Mesendoderm (in vitro differentiated cells): Measurements from ENCODE around the gene RIMS1.

Source experiments
- DNase-seq: peaks from one replicate; pipeline ENCODE4 v3.0.0; 2013
- H2AK5ac ChIP-seq: 2 replicates; pipeline ENCODE4 v1.6.1; 2013; ENCODE audit warnings: low read length, inconsistent platforms
- H2BK120ac ChIP-seq: 2 replicates; pipeline ENCODE4 v1.6.1; 2013; ENCODE audit warnings: low read depth, mild to moderate bottlenecking, low read length, moderate library complexity, mixed read lengths
- H2BK15ac ChIP-seq: replicated peaks from 2 replicates; pipeline ENCODE4 v1.6.1; 2013; ENCODE audit warnings: low read depth, mild to moderate bottlenecking, moderate library complexity
- H2BK5ac ChIP-seq: 2 replicates; pipeline ENCODE4 v1.6.1; 2013; ENCODE audit warnings: low read length, inconsistent platforms
- H3K18ac ChIP-seq: 2 replicates; pipeline ENCODE4 v1.6.1; 2013; ENCODE audit warnings: mild to moderate bottlenecking, low read length, mixed read lengths
- H3K23ac ChIP-seq: one replicate; pipeline ENCODE4 v1.6.1; 2013; ENCODE audit warnings: low read length
- H3K27ac ChIP-seq: 2 replicates; pipeline ENCODE4 v1.5.1; 2013; ENCODE audit warnings: low read depth, mild to moderate bottlenecking, inconsistent platforms, low read length, moderate library complexity
- H3K27me3 ChIP-seq: 2 replicates; pipeline ENCODE4 v1.6.1; 2013; ENCODE audit warnings: low read length, control low read depth, mild to moderate bottlenecking, inconsistent platforms; ENCODE audit not compliant: insufficient read depth, poor library complexity
- H3K36me3 ChIP-seq: 2 replicates; pipeline ENCODE4 v1.6.1; 2013; ENCODE audit warnings: low read length, inconsistent platforms; ENCODE audit not compliant: control insufficient read depth, insufficient read depth
- H3K4ac ChIP-seq: one replicate; pipeline ENCODE4 v1.6.1; 2013; ENCODE audit warnings: low read depth, mild to moderate bottlenecking, low read length, moderate library complexity
- H3K4me1 ChIP-seq: 2 replicates; pipeline ENCODE4 v1.6.1; 2013; ENCODE audit warnings: low read depth, low read length, inconsistent platforms; ENCODE audit not compliant: control insufficient read depth
- H3K4me2 ChIP-seq: 2 replicates; pipeline ENCODE4 v1.6.1; 2013; ENCODE audit warnings: low read length
- H3K4me3 ChIP-seq: 2 replicates; pipeline ENCODE4 v1.5.1; 2013; ENCODE audit warnings: mild to moderate bottlenecking, low read length
- H3K56ac ChIP-seq: one replicate; pipeline ENCODE4 v1.6.1; 2013; ENCODE audit warnings: low read length
- H3K79me1 ChIP-seq: 2 replicates; pipeline ENCODE4 v1.6.1; 2013; ENCODE audit warnings: low read length, inconsistent platforms
- H3K79me2 ChIP-seq: 2 replicates; pipeline ENCODE4 v1.6.1; 2013; ENCODE audit warnings: mild to moderate bottlenecking, low read length; ENCODE audit not compliant: control insufficient read depth, insufficient read depth
- H3K9ac ChIP-seq: 2 replicates; pipeline ENCODE4 v1.6.1; 2013; ENCODE audit warnings: low read length, inconsistent platforms
- H4K5ac ChIP-seq: one replicate; pipeline ENCODE4 v1.6.1; 2013; ENCODE audit warnings: low read length
- H4K8ac ChIP-seq: one replicate; pipeline ENCODE4 v1.6.1; 2013; ENCODE audit warnings: low read depth, mild to moderate bottlenecking, control low read depth, low read length, moderate library complexity
- WGBS: extraction: QIAGEN DNeasy Blood & Tissue Kit; methylation state at CpG from one replicate; pipeline ENCODE4 v1.1.7; 2013; ENCODE audit warnings: low lambda C conversion rate, missing lambda C conversion rate; ENCODE audit not compliant: insufficient coverage; ENCODE audit errors: extremely low coverage; 5-methylcytosine and 5-hydroxymethylcytosine counted together

RIMS1 gene

DNA sequence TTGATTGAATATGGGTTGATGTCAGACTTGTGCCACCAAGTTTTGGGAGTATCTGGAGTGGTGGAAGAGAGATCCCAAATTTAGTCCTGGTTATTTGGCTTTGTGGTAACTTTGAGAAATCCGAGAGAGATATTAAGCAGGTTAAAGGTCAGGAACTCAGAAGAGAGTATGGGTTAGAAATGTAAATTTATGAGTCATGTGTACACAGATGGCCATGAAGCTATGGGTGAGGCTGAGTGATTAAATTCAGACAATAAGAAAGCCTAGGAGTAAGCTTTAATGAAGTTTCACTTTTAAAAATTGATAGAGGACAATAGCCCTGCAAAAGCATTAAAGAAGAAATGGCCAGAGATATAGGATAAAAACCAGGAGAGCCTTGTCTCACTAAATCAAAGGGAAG is 14.3 kb downstream of the RIMS1 start:
- Histone ChIP-seq H3K4me3 (no peak overlapping the region), H3K79me1 (no peaks in the 10 kb centered on the region), H3K27me3 (no peaks in the 10 kb centered on the region), H3K23ac (no peak overlapping the region), H2BK5ac (no peak overlapping the region), H2BK120ac (no peak overlapping the region), H3K79me2 (no peaks in the 10 kb centered on the region), H4K5ac (no peak overlapping the region), H2AK5ac (no peak overlapping the region), H2BK15ac (no peak overlapping the region), H3K4ac (no peak overlapping the region), H3K36me3 (no peaks in the 10 kb centered on the region), H3K4me1 (no peaks in the 10 kb centered on the region), H3K18ac (no peak overlapping the region), H3K56ac (no peak overlapping the region), H4K8ac (no peak overlapping the region), H3K9ac (no peak overlapping the region), H3K4me2 (no peak overlapping the region), H3K27ac (no peak overlapping the region)
- WGBS = no CpG with 5 or more reads among the region's 1 CpG
- no peak for DNase-seq

DNA sequence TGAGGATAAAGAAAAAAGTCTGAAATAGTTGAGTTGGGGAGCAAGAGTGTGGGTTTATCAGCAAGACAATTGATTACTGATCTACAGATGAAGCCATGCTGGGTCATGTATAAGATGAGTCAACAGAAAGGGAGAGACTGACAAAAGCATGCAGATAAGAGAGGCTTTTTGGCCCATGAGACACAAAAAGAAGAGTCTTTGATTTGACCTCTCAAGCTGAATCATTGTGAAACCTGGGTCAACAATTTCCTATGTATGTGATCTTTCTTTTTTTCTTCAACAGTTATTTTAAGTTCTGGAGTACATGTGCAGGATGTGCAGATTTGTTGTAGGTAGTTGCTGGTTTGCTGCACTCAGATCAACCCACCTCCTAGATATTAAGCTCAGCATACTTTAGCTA is 15.9 kb downstream of the RIMS1 start:
- DNase-seq = peak; percentile 63
- H4K8ac ChIP-seq = no peak overlapping the region
- H3K27ac ChIP-seq = no peak overlapping the region
- no peaks in the 10 kb centered on the region for H3K4me1 ChIP-seq
- H3K36me3 ChIP-seq = no peaks in the 10 kb centered on the region
- H3K4ac ChIP-seq = no peak overlapping the region
- no peak overlapping the region for H2BK15ac ChIP-seq
- no peaks in the 10 kb centered on the region for H3K79me1 ChIP-seq
- no peak overlapping the region for H4K5ac ChIP-seq
- H2BK5ac ChIP-seq = no peak overlapping the region
- H3K18ac ChIP-seq = no peak overlapping the region
- no peaks in the 10 kb centered on the region for H3K27me3 ChIP-seq
- no peak overlapping the region for H3K4me2 ChIP-seq
- H3K23ac ChIP-seq = no peak overlapping the region
- H3K9ac ChIP-seq = no peak overlapping the region
- H3K56ac ChIP-seq = no peak overlapping the region
- H2BK120ac ChIP-seq = no peak overlapping the region
- H3K79me2 ChIP-seq = no peaks in the 10 kb centered on the region
- H2AK5ac ChIP-seq = no peak overlapping the region
- H3K4me3 ChIP-seq = no peak overlapping the region

DNA sequence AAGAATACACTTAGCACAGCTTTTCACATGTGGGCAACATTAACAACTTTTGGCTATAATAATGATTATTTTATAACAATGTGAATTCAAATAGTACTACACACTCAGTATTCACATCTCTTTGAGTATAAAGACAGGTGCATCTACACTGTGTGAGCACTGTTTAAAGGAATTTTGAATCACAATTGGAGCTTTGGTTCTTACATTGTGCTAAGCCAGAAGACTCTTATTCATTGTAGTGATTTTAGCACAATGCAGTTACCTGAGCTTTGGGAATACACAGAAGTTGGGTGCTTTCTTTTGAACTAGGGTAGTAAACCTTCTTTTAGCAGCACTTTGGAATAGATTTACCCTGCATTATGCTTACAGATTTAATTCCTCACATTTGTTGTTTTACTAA is 20.5 kb downstream of the RIMS1 start:
- DNase-seq = no peak
- Histone ChIP-seq H4K5ac (no peak overlapping the region), H3K79me1 (no peaks in the 10 kb centered on the region), H3K27me3 (no peaks in the 10 kb centered on the region), H2BK120ac (no peak overlapping the region), H2BK5ac (no peak overlapping the region), H3K23ac (no peak overlapping the region), H3K79me2 (no peaks in the 10 kb centered on the region), H2BK15ac (no peak overlapping the region), H4K8ac (no peak overlapping the region), H3K4me3 (no peak overlapping the region), H3K36me3 (no peaks in the 10 kb centered on the region), H3K4me2 (no peak overlapping the region), H2AK5ac (no peak overlapping the region), H3K4me1 (no peaks in the 10 kb centered on the region), H3K27ac (no peak overlapping the region), H3K9ac (no peak overlapping the region), H3K18ac (no peak overlapping the region), H3K56ac (no peak overlapping the region), H3K4ac (no peak overlapping the region)

DNA sequence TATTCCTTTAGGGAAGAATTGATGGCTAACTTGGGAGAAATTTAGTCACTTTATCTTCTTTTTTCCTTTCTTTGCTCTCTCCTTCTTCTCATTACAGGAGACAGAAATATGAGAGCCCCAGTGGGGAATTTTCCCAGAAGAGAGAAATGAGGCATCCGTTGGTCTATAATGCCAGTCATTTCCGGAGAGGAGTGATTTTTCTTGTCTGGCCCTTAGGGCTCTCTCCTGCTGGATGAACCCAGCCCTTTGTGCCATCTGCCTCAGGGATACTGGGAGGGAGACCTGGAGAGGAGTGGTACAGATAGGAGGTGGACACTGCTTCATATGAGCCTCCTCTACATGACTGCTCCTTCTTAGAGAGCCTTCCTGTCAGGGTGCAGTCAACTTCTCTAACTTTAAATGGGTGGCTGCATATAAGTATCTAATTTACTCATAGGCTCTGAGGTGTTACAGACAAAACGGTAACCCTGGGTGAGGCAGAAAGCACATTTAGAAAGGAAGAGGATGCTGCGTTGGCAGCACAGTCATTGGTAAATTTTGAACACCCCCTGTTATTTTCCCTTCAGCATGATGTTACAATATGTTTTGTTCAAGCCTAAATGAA is 21.9 kb downstream of the RIMS1 start:
- Histone ChIP-seq H3K79me1 (no peaks in the 10 kb centered on the region), H3K56ac (no peak overlapping the region), H3K79me2 (no peaks in the 10 kb centered on the region), H2AK5ac (no peak overlapping the region), H3K9ac (no peak overlapping the region), H3K27ac (no peak overlapping the region), H3K27me3 (no peaks in the 10 kb centered on the region), H3K18ac (no peak overlapping the region), H4K8ac (no peak overlapping the region), H2BK120ac (no peak overlapping the region), H2BK15ac (no peak overlapping the region), H2BK5ac (no peak overlapping the region), H3K36me3 (no peaks in the 10 kb centered on the region), H4K5ac (no peak overlapping the region), H3K23ac (no peak overlapping the region), H3K4me1 (no peaks in the 10 kb centered on the region), H3K4ac (peak overlapping the region; percentile 70), H3K4me3 (no peak overlapping the region), H3K4me2 (no peak overlapping the region)
- WGBS = no CpG with 5 or more reads among the region's 4 CpGs
- DNase-seq = no peak

DNA sequence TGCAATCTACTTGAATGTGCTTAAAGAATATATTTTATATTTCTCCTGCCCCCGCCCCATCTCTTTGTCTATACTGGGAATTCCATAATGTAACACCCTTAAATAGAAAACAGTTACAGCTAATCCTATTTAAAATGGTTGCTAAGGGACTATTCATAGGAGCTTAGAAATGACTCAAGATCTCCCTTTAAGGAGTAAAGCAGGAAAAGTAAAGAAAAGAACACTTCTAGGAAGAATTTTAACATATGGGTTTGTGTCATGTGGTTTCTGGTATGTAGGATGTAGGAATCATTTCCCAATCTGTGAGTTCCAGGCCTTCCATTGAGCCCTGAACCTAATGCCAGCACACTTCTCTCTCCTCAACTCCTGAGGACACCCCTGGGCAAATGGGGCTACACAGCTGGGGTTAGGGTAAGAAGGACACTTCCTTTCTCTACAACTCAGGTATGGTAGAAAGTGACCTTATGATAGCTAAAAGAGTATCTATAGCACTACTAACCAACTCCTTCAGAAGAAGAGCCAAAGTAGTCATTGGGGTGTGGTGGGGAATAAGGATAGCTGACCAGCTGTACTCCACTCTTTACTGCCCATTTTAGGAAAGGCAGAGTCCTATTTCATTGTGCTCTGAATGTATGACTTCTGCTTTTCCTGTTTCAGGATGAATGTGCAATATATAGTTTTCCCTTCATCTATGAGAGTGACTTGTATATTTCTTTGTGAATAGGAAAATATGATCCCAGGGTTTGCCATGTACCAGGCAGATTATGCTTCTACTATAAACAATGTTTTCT is 27.3 kb downstream of the RIMS1 start:
- H3K36me3 ChIP-seq = no peaks in the 10 kb centered on the region
- no peak overlapping the region for H3K4ac ChIP-seq
- H4K5ac ChIP-seq = no peak overlapping the region
- H3K4me1 ChIP-seq = peaks cover 2% of the 10 kb centered on the region
- H3K4me3 ChIP-seq = no peak overlapping the region
- WGBS = no CpG with 5 or more reads among the region's 1 CpG
- H3K56ac ChIP-seq = no peak overlapping the region
- H2AK5ac ChIP-seq = no peak overlapping the region
- H3K18ac ChIP-seq = no peak overlapping the region
- no peaks in the 10 kb centered on the region for H3K79me2 ChIP-seq
- H3K23ac ChIP-seq = no peak overlapping the region
- H3K27ac ChIP-seq = no peak overlapping the region
- H2BK120ac ChIP-seq = no peak overlapping the region
- no peaks in the 10 kb centered on the region for H3K27me3 ChIP-seq
- no peak overlapping the region for H2BK15ac ChIP-seq
- H3K79me1 ChIP-seq = no peaks in the 10 kb centered on the region
- H4K8ac ChIP-seq = no peak overlapping the region
- DNase-seq = peak; percentile 37
- no peak overlapping the region for H3K4me2 ChIP-seq
- H3K9ac ChIP-seq = no peak overlapping the region
- H2BK5ac ChIP-seq = no peak overlapping the region

DNA sequence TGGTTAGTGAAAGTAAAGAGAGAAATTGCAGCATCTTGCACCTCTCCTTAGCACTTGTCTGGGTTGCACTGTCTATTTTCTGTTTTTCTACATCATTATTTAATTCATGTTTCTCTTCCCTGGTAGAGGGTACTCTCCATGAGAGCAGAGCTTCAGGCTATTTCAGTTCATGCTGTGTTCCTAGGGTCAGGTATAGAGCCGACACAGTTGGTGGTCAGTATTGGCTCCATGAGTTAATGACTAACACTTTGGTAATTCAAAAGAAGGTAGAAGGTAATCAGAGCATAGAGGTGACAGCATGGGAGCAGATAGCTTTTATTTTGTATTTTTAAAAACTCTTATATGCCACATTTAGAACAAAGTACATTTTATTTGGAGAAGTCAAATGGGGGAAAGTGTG is 42.7 kb downstream of the RIMS1 start:
- DNase-seq = peak; percentile 58
- Histone ChIP-seq H3K9ac (no peak overlapping the region), H3K56ac (no peak overlapping the region), H3K4me2 (no peak overlapping the region), H4K8ac (no peak overlapping the region), H4K5ac (no peak overlapping the region), H2BK120ac (no peak overlapping the region), H3K18ac (no peak overlapping the region), H3K79me2 (no peaks in the 10 kb centered on the region), H3K4me1 (no peaks in the 10 kb centered on the region), H3K4me3 (no peak overlapping the region), H2BK15ac (no peak overlapping the region), H2BK5ac (no peak overlapping the region), H2AK5ac (no peak overlapping the region), H3K27ac (no peak overlapping the region), H3K4ac (no peak overlapping the region), H3K27me3 (no peaks in the 10 kb centered on the region), H3K23ac (no peak overlapping the region), H3K79me1 (no peaks in the 10 kb centered on the region), H3K36me3 (no peaks in the 10 kb centered on the region)
- WGBS = no CpG with 5 or more reads among the region's 1 CpG
